Measurements from ENCODE around the gene PRDM1.

DNA sequence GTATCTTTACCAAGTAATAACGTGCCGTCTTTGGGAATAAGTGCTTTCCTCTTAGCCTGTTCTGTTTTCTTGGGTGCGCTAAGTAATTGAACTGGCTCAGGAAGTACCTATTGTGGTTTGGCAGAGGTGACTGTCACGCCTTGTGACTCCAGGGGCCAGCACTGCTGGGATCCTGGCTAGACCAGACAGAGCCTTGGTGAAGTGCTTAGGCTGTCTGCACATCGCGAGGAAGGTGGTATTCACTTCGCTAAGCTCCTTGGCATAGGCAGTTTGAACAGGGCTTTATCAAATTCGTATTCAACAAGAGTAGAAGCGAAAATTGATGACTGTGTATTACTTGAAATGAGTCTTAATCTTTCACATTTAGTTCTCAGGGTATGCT, 17.6 kb downstream of the PRDM1 start:
- TF ChIP-seq, protein P1, sequence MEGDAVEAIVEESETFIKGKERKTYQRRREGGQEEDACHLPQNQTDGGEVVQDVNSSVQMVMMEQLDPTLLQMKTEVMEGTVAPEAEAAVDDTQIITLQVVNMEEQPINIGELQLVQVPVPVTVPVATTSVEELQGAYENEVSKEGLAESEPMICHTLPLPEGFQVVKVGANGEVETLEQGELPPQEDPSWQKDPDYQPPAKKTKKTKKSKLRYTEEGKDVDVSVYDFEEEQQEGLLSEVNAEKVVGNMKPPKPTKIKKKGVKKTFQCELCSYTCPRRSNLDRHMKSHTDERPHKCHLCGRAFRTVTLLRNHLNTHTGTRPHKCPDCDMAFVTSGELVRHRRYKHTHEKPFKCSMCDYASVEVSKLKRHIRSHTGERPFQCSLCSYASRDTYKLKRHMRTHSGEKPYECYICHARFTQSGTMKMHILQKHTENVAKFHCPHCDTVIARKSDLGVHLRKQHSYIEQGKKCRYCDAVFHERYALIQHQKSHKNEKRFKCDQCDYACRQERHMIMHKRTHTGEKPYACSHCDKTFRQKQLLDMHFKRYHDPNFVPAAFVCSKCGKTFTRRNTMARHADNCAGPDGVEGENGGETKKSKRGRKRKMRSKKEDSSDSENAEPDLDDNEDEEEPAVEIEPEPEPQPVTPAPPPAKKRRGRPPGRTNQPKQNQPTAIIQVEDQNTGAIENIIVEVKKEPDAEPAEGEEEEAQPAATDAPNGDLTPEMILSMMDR (IDR thresholded peaks at IDR 0.05; ENCODE audit: insufficient read depth, low read depth, low read length): no peak
- TF ChIP-seq EZH2 (IDR thresholded peaks at IDR 0.05; ENCODE audit: insufficient read depth, low read length): no peak
